Large intestine (tissue), 3 donors: ENCODE measurements around the gene PRCC. TPM values are rescaled to one million over a fixed set of nuclear protein-coding genes. Genes with fewer than 3 reads are reported as not detected.
A peak's percentile ranks its signal among the peaks of the same experiment; 100 is the strongest.

Experiments used
- DNase-seq, 2 donors: peaks; one replicate each; pipeline versions ENCODE4 v3.0.0 to v3.0.0-alpha.2; 2013
- H3K27ac ChIP-seq: one replicate; pipeline ENCODE4 v1.5.1; 2013; ENCODE audit warnings: low read length
- H3K27me3 ChIP-seq: 2 replicates; pipeline ENCODE4 v1.6.1; 2013; ENCODE audit warnings: low read length; ENCODE audit not compliant: control insufficient read depth, insufficient read depth
- H3K36me3 ChIP-seq: 2 replicates; pipeline ENCODE4 v1.6.1; 2013; ENCODE audit warnings: low read length; ENCODE audit not compliant: control insufficient read depth, insufficient read depth
- H3K4me1 ChIP-seq: one replicate; pipeline ENCODE4 v1.6.1; 2013; ENCODE audit warnings: low read length; ENCODE audit not compliant: control insufficient read depth, insufficient read depth
- H3K4me3 ChIP-seq: one replicate; pipeline ENCODE4 v1.5.1; 2013; ENCODE audit warnings: low read length
- H3K9me3 ChIP-seq: one replicate; pipeline ENCODE4 v1.6.1; 2013; ENCODE audit warnings: mild to moderate bottlenecking, low read depth, low read length, moderate library complexity; ENCODE audit not compliant: control insufficient read depth
- WGBS: methylation state at CpG from one replicate; pipeline ENCODE4 v1.1.5; 2013; ENCODE audit warnings: low lambda C conversion rate; ENCODE audit not compliant: insufficient coverage; 5-methylcytosine and 5-hydroxymethylcytosine counted together
- polyA plus RNA-seq: library from polyadenylated mRNA; unstranded; fragments of 120-200 nt; gene quantifications from one replicate; pipeline ENCODE4 v1.2.1, GENCODE V29; 2013

The PRCC gene
- polyA plus RNA-seq, 1 donor: 61.3 TPM

DNA sequence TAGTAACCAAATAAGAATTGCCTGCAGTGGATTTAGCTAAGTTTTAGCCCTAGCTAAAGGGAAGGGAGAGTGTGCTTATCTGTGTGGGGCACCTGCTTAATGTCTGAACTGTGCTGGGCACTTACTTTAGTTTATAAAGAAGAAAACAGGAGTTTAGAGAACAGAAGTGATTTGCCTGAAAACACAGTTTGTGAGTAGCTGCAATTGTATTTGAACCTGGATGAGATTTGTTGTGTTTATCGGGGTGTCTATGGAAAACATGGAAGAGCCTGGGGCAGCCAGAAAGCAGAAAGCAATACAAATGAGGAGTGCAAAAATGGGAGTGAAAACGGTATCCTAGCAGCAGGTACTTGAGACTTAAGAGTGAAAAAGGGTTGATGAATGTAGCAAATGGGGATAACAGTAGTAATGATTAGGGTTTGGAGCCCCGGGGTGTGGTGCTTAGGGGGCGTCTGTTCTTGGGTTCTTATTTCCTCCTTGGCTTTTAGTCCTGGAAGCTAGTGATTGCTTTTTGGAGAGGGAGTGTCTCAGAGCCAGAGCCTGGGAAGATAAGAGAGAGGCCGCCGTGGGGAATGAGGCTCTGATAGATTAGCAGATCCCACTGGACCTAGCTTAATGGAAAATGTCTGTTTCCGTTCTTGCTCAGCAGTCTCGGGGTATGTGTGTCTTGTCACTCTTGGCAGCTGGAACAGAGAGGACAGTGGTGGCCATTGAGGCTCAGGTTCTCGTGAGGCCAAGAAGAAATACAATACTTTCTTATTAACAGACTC, 5.6 kb downstream of the PRCC start:
- Histone ChIP-seq H3K4me3 (no peak overlapping the region), H3K27ac (no peak overlapping the region), H3K36me3 (peaks cover 21% of the 10 kb centered on the region), H3K27me3 (no peaks in the 10 kb centered on the region), H3K9me3 (no peaks in the 10 kb centered on the region), H3K4me1 (peaks cover 19% of the 10 kb centered on the region)
- 60% methylated on average over 1 of the region's 9 CpGs for WGBS
- DNase-seq: peak in 1 of 2 donors; percentile 25

DNA sequence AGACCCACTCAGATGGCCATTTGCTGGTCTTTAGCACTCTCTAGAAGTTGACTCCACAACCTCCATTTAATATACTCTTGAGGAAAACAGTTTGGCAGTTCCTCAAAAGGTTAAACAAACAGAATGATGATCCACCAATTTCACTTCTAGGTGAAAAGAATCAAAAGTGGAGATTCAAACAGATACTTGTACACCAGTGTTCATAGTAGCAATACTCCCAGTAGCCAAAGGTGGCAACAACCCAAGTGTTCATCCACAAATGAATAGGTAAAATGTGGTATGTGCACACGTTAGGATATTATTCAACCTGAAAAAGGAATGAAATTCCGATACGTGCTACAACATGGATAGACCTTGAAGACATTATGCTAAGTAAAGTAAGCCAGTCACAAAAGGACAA, 6.3 kb downstream of the PRCC start:
- WGBS: 100% methylated on average over 2 of the region's 3 CpGs
- peaks cover 19% of the 10 kb centered on the region for H3K4me1 ChIP-seq
- no peaks in the 10 kb centered on the region for H3K9me3 ChIP-seq

DNA sequence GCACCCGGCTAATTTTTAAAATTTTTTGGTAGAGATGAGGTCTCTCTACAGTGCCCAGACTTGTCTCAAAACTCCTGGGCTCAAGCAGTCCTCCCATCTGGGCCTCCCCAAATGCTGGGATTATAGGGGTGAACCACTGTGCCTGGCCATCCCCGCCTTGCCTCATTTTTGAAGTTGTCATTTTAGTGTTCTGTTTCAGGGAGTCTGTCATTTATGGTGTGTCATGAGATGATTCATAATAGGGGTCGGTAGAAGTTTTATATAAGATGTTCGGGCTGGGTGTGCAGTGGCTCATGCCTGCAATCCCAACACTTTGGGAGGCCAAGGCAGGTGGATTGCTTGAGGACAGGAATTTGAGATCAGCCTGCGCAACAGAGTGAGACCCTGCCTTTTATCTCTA, 8.5 kb downstream of the PRCC start:
- Histone ChIP-seq H3K27ac (no peak overlapping the region), H3K9me3 (no peaks in the 10 kb centered on the region), H3K4me1 (peaks cover 14% of the 10 kb centered on the region), H3K4me3 (no peak overlapping the region), H3K27me3 (no peaks in the 10 kb centered on the region), H3K36me3 (peaks cover 20% of the 10 kb centered on the region)
- no CpG with 5 or more reads among the region's 5 CpGs for WGBS
- no peak for DNase-seq

More for the DNA sequence above, 6.3 kb downstream of the PRCC start:
- Histone ChIP-seq H3K36me3 (peaks cover 25% of the 10 kb centered on the region), H3K27me3 (no peaks in the 10 kb centered on the region), H3K4me3 (no peak overlapping the region), H3K27ac (no peak overlapping the region)
- DNase-seq: no peak

DNA sequence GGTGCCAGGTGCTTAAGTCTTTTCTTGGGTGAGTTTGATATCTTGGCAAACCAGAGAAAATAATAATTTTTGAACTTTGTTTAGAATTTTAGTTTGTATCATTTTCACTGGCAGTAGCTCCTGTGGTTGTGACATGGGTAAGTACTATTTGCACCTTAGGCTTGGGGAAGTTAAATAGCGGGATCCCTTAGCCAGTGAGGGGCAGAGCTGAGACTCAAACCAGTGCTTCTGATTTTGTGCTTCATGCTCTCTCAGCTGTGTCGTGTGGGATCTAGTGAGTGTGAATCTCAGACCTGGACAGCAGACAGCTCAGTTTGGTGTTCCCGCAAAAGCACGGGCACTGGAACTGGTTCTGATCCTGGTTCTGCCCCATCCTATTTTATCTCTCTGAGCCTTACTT, 9.6 kb downstream of the PRCC start:
- Histone ChIP-seq H3K9me3 (no peaks in the 10 kb centered on the region), H3K4me1 (peaks cover 10% of the 10 kb centered on the region), H3K27ac (no peak overlapping the region), H3K27me3 (no peaks in the 10 kb centered on the region), H3K36me3 (peaks cover 25% of the 10 kb centered on the region), H3K4me3 (no peak overlapping the region)
- WGBS: no CpG with 5 or more reads among the region's 4 CpGs
- DNase-seq: no peak

DNA sequence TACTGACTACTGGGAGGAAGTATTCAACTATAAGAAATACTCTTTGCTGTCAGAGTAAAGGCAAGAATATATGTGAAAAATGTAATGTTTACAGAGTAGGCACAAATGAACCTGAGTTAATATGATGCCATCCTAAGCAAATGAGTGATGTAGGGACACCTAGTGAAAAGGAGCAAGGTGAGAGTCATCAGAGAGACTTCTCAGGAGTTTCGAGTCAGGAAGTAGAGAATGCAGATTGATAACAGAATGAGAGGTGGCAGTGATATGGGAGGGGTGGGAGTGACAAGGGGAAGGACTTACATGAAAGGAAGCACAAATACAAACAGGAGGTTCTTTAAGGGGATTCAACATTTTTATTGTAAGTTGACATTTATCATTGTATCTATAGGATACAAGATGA, 10.2 kb downstream of the PRCC start:
- no peak for DNase-seq
- H3K27me3 ChIP-seq: no peaks in the 10 kb centered on the region
- H3K4me3 ChIP-seq: no peak overlapping the region
- no peaks in the 10 kb centered on the region for H3K9me3 ChIP-seq
- WGBS: 40% methylated on average over 1 of the region's 1 CpG
- H3K36me3 ChIP-seq: peaks cover 28% of the 10 kb centered on the region
- peaks cover 10% of the 10 kb centered on the region for H3K4me1 ChIP-seq
- H3K27ac ChIP-seq: no peak overlapping the region

DNA sequence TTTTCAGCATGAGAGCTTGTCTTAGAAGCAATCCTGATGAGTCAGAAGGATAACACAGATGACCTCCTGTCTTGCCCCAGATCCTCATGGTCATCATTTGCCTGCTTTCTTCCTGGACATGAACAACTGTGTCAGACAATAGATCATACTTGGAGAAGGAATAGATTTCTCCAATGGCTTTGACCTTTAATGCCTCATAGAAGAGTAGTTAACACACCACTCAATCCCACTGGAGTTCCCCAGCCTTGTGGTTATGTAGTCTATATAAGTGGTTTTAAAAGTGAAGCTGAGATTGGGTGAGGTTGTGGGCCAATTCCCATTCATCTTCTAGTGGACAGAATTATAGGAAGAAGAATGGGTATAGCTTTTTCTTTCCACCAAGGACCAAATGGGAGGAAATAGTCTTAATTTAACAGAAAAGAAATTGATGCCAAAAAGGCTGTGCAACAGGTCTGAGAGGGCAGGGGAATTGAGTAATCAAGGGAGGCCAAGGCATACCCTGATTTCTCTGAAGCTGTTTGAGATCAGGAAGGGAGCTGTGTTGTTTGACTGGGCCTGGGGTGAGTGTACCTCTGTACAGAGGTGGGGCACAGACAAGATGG, 14.4 kb downstream of the PRCC start:
- Histone ChIP-seq H3K27me3 (no peaks in the 10 kb centered on the region), H3K27ac (no peak overlapping the region), H3K36me3 (peaks cover 56% of the 10 kb centered on the region), H3K9me3 (no peaks in the 10 kb centered on the region), H3K4me3 (no peak overlapping the region), H3K4me1 (no peaks in the 10 kb centered on the region)
- DNase-seq: no peak

DNA sequence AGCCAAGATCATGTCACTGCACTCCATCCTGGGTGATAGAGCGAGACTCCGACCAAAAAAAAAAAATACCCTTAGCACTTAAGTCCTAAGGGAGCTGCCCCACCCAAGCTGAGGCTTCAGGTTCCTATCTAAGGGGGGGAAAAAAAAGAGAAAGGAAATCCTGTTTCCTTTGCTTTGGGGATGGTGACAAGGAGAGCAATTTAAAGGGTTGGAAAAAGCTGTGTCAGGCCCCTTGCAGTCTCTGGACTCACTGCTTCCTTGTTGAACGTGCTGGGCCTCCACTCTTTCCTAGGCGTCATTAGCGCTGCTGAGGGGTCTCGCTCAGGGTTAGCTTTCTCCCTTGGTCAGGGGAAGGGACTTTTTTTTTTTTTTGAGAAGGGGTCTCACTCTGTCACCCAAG, 18.1 kb downstream of the PRCC start:
- no CpG with 5 or more reads among the region's 6 CpGs for WGBS
- H3K27ac ChIP-seq: no peak overlapping the region
- DNase-seq: no peak

DNA sequence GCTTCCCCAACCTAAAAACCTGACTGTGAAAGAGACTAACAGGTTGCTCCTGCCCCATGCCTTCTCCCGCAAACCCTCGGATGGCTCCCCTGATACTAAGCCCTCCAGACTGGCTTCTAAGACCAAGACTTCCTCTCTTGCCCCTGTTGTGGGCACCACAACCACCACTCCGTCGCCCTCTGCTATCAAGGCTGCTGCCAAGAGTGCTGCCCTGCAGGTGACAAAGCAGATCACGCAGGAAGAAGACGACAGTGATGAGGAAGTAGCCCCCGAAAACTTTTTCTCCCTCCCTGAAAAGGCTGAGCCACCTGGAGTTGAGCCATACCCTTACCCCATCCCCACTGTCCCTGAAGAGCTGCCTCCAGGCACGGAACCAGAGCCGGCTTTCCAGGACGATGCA, 19.3 kb downstream of the PRCC start:
- no peaks in the 10 kb centered on the region for H3K27me3 ChIP-seq
- peaks cover 63% of the 10 kb centered on the region for H3K36me3 ChIP-seq
- H3K4me1 ChIP-seq: no peaks in the 10 kb centered on the region
- H3K9me3 ChIP-seq: no peaks in the 10 kb centered on the region
- no CpG with 5 or more reads among the region's 10 CpGs for WGBS
- no peak overlapping the region for H3K27ac ChIP-seq
- DNase-seq: no peak
- H3K4me3 ChIP-seq: no peak overlapping the region

More for the DNA sequence above, 18.1 kb downstream of the PRCC start:
- H3K4me1 ChIP-seq: no peaks in the 10 kb centered on the region
- no peak overlapping the region for H3K4me3 ChIP-seq
- H3K27me3 ChIP-seq: no peaks in the 10 kb centered on the region
- H3K9me3 ChIP-seq: no peaks in the 10 kb centered on the region
- H3K36me3 ChIP-seq: peaks cover 64% of the 10 kb centered on the region

DNA sequence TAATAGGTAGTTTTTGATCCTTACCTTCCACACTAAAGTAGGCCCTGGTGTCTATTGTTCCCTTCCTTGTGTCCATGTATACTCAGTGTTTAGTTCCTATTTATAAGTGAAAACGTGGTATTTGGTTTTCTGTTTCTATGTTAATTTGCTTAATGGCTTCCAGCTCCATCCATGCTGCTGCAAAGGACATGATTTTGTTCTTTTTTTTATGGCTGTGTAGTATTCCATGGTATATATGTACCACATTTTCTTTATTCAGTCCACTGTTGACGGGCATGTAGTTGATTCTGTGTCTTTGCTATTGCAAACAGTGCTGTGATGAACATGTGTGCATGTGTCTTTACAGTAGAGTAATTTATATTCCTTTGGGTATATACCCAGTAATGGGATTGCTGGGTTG, 20.8 kb downstream of the PRCC start:
- no peaks in the 10 kb centered on the region for H3K9me3 ChIP-seq
- no peak overlapping the region for H3K4me3 ChIP-seq
- H3K36me3 ChIP-seq: peaks cover 65% of the 10 kb centered on the region
- H3K27ac ChIP-seq: no peak overlapping the region
- no peak for DNase-seq
- no peaks in the 10 kb centered on the region for H3K4me1 ChIP-seq
- 100% methylated on average over 1 of the region's 2 CpGs for WGBS
- H3K27me3 ChIP-seq: no peaks in the 10 kb centered on the region

DNA sequence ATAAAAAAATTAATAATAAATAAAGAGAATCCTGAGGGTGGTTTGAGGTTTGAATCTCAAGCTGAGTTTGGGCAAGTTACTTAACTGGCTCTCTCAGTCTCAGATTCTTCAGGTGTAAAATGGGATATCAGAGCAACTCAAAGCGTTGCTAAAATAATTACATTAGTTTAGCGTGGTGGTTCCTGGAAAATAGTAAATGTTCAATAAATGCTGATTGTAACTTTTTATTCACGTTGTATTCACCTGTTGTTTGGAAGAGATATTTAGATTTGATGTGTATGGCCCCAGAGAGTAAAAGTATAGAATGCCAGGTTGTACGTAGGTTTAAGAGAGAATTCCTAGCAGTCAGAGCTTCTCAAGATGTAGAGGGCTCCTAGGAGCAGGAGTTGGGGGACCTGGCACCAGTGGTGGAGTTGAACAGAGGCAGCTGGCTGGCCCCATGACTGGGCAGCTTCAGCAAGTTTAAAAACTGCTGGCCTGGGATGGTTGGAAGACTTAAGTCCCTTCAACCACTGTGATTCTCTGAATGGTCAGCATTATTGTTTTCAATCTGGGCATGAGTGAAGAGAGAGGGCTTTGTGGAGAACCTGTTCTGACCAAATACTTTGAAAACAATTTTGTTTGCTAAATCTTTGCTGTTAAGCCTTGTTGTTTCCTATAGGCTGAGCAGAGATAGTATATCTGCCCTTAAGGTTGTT, 22.4 kb downstream of the PRCC start:
- Histone ChIP-seq H3K27me3 (no peaks in the 10 kb centered on the region), H3K36me3 (peaks cover 65% of the 10 kb centered on the region), H3K9me3 (no peaks in the 10 kb centered on the region), H3K4me3 (no peak overlapping the region), H3K27ac (no peak overlapping the region), H3K4me1 (no peaks in the 10 kb centered on the region)
- 100% methylated on average over 1 of the region's 4 CpGs for WGBS
- DNase-seq: no peak
